ENCODE data around the gene SIGLEC1. TPM values are rescaled to one million over a fixed set of nuclear protein-coding genes. Genes with fewer than 3 reads are reported as not detected.

Gene SIGLEC1
- total and polyA plus RNA-seq, 2 donors from 2014 or later = 2.4 to 20.2 TPM

- Histone ChIP-seq H3K27me3 (ENCODE audit: control insufficient read depth, insufficient read depth, low read length) (no peaks in the 10 kb centered on the region), H3K4me3 (ENCODE audit: low read length in 3 of 3) (no peak overlapping the region), H3K27ac (ENCODE audit: low read depth in 2 of 2, low read length in 2 of 2) (peak overlapping the region; percentile 5 to 57), H3K9me3 (ENCODE audit: control insufficient read depth in 2 of 3, insufficient read depth in 1 of 3, low read length in 3 of 3) (no peaks in the 10 kb centered on the region), H3K36me3 (ENCODE audit: control insufficient read depth in 2 of 3, insufficient read depth in 3 of 3, low read length in 3 of 3) (no peaks in the 10 kb centered on the region), H3K4me1 (ENCODE audit: control insufficient read depth in 2 of 3, insufficient read depth in 2 of 3, low read depth in 1 of 3, low read length in 3 of 3) (peaks cover 0 to 12% (median 0%) of the 10 kb centered on the region in 3 donors), H3K9ac (ENCODE audit: low read length in 3 of 3) (no peak overlapping the region)
- intact Hi-C loops (cut with DNase I) = no loop called here
- DNase-seq (no peak), FAIRE-seq (no peak)
- TF ChIP-seq, protein P1, sequence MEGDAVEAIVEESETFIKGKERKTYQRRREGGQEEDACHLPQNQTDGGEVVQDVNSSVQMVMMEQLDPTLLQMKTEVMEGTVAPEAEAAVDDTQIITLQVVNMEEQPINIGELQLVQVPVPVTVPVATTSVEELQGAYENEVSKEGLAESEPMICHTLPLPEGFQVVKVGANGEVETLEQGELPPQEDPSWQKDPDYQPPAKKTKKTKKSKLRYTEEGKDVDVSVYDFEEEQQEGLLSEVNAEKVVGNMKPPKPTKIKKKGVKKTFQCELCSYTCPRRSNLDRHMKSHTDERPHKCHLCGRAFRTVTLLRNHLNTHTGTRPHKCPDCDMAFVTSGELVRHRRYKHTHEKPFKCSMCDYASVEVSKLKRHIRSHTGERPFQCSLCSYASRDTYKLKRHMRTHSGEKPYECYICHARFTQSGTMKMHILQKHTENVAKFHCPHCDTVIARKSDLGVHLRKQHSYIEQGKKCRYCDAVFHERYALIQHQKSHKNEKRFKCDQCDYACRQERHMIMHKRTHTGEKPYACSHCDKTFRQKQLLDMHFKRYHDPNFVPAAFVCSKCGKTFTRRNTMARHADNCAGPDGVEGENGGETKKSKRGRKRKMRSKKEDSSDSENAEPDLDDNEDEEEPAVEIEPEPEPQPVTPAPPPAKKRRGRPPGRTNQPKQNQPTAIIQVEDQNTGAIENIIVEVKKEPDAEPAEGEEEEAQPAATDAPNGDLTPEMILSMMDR (IDR thresholded peaks at IDR 0.05; ENCODE audit: borderline replicate concordance, extremely low read depth, insufficient read depth) = no peak
Measured at GRCh38 chr20:3739926-3740451, 27.6 kb upstream of the SIGLEC1 start.

- Histone ChIP-seq H3K9ac (ENCODE audit: low read length in 3 of 3) (no peak overlapping the region), H3K4me3 (ENCODE audit: low read length in 3 of 3) (no peak overlapping the region), H3K36me3 (ENCODE audit: control insufficient read depth in 2 of 3, insufficient read depth in 3 of 3, low read length in 3 of 3) (no peaks in the 10 kb centered on the region), H3K27ac (ENCODE audit: low read depth in 2 of 2, low read length in 2 of 2) (peak overlapping the region in 1 of 2 donors; percentile 57), H3K27me3 (ENCODE audit: control insufficient read depth, insufficient read depth, low read length) (no peaks in the 10 kb centered on the region), H3K9me3 (ENCODE audit: control insufficient read depth in 2 of 3, insufficient read depth in 1 of 3, low read length in 3 of 3) (no peaks in the 10 kb centered on the region), H3K4me1 (ENCODE audit: control insufficient read depth in 2 of 3, insufficient read depth in 2 of 3, low read depth in 1 of 3, low read length in 3 of 3) (peaks cover 0 to 14% (median 0%) of the 10 kb centered on the region in 3 donors)
- FAIRE-seq (no peak), DNase-seq (peak in 1 of 5 donors; percentile 52)
- intact Hi-C loops (cut with DNase I) = no loop called here
- TF ChIP-seq, protein P1 (IDR thresholded peaks at IDR 0.05; ENCODE audit: borderline replicate concordance, extremely low read depth, insufficient read depth) = no peak
Measured at GRCh38 chr20:3739054-3739925, 26.9 kb upstream of the SIGLEC1 start.

DNA sequence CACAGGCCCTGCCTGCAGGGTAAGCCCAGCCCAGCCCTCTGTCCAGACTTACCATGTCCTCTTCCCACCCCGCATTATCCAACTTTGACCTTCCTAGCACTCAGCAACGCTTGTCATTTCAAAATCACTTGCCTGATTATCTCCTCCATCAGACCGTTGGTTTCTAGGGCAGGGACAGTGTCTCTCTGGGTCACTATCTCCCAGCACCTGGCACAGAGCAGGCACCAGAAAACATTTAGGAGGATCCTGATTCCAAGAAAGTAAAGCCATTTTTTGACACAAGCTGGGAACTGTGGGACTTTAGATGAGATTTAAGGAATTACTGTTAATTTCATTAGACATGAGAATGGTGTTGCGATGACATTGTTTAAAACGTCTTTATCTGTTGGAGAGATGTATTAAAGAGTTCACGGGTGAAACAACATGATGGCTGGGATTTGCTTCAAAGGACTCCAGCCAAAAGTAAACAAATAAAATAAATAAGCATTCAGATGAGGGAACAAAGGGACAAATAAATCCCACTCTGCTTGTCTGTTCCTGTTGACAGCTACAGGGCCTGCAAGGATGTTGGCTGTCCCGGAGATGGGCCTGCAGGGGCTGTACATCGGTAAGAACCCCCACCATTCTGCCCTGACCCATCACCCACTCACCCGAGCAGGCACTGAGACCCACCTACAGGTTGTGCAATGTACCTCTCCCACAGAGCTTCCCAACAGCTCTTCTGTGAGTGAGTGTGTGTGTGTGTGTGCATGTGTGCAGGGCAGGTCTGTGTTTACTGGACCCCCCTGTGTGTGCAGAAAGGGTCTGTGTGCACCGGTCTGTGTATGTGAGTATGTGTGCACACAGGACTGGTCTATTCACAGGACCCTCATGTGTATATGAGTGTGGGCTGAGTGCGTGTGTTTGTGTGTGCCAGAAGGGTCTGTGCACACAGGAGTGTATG, 26.0 kb upstream of the SIGLEC1 start:
- Histone ChIP-seq H3K27me3 (ENCODE audit: control insufficient read depth, insufficient read depth, low read length) (no peaks in the 10 kb centered on the region), H3K9ac (ENCODE audit: low read length in 3 of 3) (no peak overlapping the region), H3K36me3 (ENCODE audit: control insufficient read depth in 2 of 3, insufficient read depth in 3 of 3, low read length in 3 of 3) (no peaks in the 10 kb centered on the region), H3K4me3 (ENCODE audit: low read length in 3 of 3) (no peak overlapping the region), H3K27ac (ENCODE audit: low read depth in 2 of 2, low read length in 2 of 2) (no peak overlapping the region), H3K9me3 (ENCODE audit: control insufficient read depth in 2 of 3, insufficient read depth in 1 of 3, low read length in 3 of 3) (no peaks in the 10 kb centered on the region), H3K4me1 (ENCODE audit: control insufficient read depth in 2 of 3, insufficient read depth in 2 of 3, low read depth in 1 of 3, low read length in 3 of 3) (peaks cover 0 to 17% (median 0%) of the 10 kb centered on the region in 3 donors)
- TF ChIP-seq, protein P1 (IDR thresholded peaks at IDR 0.05; ENCODE audit: borderline replicate concordance, extremely low read depth, insufficient read depth) = no peak
- DNase-seq (no peak), FAIRE-seq (no peak)
- intact Hi-C loops (cut with DNase I) = no loop called here
